ENCODE data around the gene PI3. TPM values are rescaled to one million over a fixed set of nuclear protein-coding genes. Genes with fewer than 3 reads are reported as not detected.
"Not testable (repeated sequence)": the region's sequence is repeated elsewhere in the genome, so short reads cannot be mapped to it uniquely, and the experiment has no call there.

PI3 gene
- 10 to 100 TPM in 2 of 4 donors, 1 to 10 TPM in 1, not detected in 1; 3.4 to 70.2 (median 58.7) TPM for total RNA-seq

GRCh38 chr20:45174434-45175364 lies at the start of gene PI3:
TSS of gene PI3 (plus strand) at chr20:45174902. CDS start at chr20:45174923, 21 bp downstream.
- peak within 1 kb of the TSS in 3 of 4 donors; percentile 27 to 80 (median 57) for H3K27ac ChIP-seq
- no peaks in the 10 kb centered on the region for H3K4me1 ChIP-seq
- no peak within 1 kb of the TSS for H3K4me3 ChIP-seq
- H3K9me3 ChIP-seq: no peaks in the 10 kb centered on the region
- no peak for TF ChIP-seq POLR2A (IDR thresholded peaks at IDR 0.05)
- no peak for TF ChIP-seq CTCF (IDR thresholded peaks at IDR 0.05)
- H3K27me3 ChIP-seq: no peaks in the 10 kb centered on the region
- DNase-seq: peak in 2 of 3 donors; percentile 79 to 84
- H3K36me3 ChIP-seq: no peaks in the 10 kb centered on the region

GRCh38 chr20:45128099-45128498 lies 46.6 kb upstream of the PI3 start:
- Histone ChIP-seq H3K27me3 (no peaks in the 10 kb centered on the region), H3K4me3 (no peak overlapping the region), H3K36me3 (no peaks in the 10 kb centered on the region), H3K9me3 (no peaks in the 10 kb centered on the region), H3K27ac (no peak overlapping the region), H3K4me1 (no peaks in the 10 kb centered on the region)
- TF ChIP-seq CTCF (IDR thresholded peaks at IDR 0.05): no peak
- no peak for TF ChIP-seq POLR2A (IDR thresholded peaks at IDR 0.05)
- DNase-seq: no peak

GRCh38 chr20:45136911-45137310 lies 37.8 kb upstream of the PI3 start:
- no peaks in the 10 kb centered on the region for H3K27me3 ChIP-seq
- H3K4me3 ChIP-seq: no peak overlapping the region
- H3K4me1 ChIP-seq: no peaks in the 10 kb centered on the region
- H3K9me3 ChIP-seq: no peaks in the 10 kb centered on the region
- H3K36me3 ChIP-seq: no peaks in the 10 kb centered on the region
- no peak overlapping the region for H3K27ac ChIP-seq
- DNase-seq: no peak
- no peak for TF ChIP-seq POLR2A (IDR thresholded peaks at IDR 0.05)
- no peak for TF ChIP-seq CTCF (IDR thresholded peaks at IDR 0.05)

GRCh38 chr20:45138561-45139300 lies 36.0 kb upstream of the PI3 start:
- Histone ChIP-seq H3K36me3 (no peaks in the 10 kb centered on the region), H3K9me3 (no peaks in the 10 kb centered on the region), H3K27me3 (no peaks in the 10 kb centered on the region), H3K4me1 (no peaks in the 10 kb centered on the region), H3K4me3 (no peak overlapping the region), H3K27ac (peak overlapping the region in 2 of 4 donors; percentile 6 to 77)
- TF ChIP-seq CTCF (IDR thresholded peaks at IDR 0.05): peak in 4 of 6 experiments; percentile 49 to 91 (median 89)
- no peak for TF ChIP-seq POLR2A (IDR thresholded peaks at IDR 0.05)
- peak; percentile 21 to 86 (median 84) for DNase-seq

GRCh38 chr20:45139733-45140375 lies 34.8 kb upstream of the PI3 start:
- H3K27ac ChIP-seq, H3K9me3 ChIP-seq, H3K4me1 ChIP-seq, H3K36me3 ChIP-seq, H3K4me3 ChIP-seq, DNase-seq, H3K27me3 ChIP-seq: not testable (repeated sequence)
